Medulla oblongata (tissue), 1 donor: ENCODE data around the gene TNS1.
"Not testable (repeated sequence)": the region's sequence is repeated elsewhere in the genome, so short reads cannot be mapped to it uniquely, and the experiment has no call there.

Experiments used
- DNase-seq: peaks from one replicate; pipeline ENCODE4 v3.0.0-alpha.2; 2015; ENCODE audit errors: extremely low spot score

The TNS1 gene

GRCh38 chr2:217816396-217816869, 186.4 kb downstream of the TNS1 start:
- no peak for DNase-seq

- no peak for DNase-seq
These were observed 189.0 kb downstream of the TNS1 start for GRCh38 chr2:217813828-217814227.

GRCh38 chr2:217812170-217812569, 190.6 kb downstream of the TNS1 start:
- no peak for DNase-seq

- DNase-seq: peak; percentile 27
These were observed 192.5 kb downstream of the TNS1 start for GRCh38 chr2:217810260-217810659.

- DNase-seq: no peak
These were observed 193.1 kb downstream of the TNS1 start for GRCh38 chr2:217809736-217810135.

- DNase-seq: not testable (repeated sequence)
These were observed 193.8 kb downstream of the TNS1 start for GRCh38 chr2:217808967-217809366.

GRCh38 chr2:217808326-217808725, 194.5 kb downstream of the TNS1 start:
- DNase-seq: no peak

GRCh38 chr2:217807753-217808152, 195.0 kb downstream of the TNS1 start:
- no peak for DNase-seq

GRCh38 chr2:217807025-217807424, 195.8 kb downstream of the TNS1 start:
- DNase-seq: no peak

GRCh38 chr2:217806482-217806765, 196.4 kb downstream of the TNS1 start:
- peak; percentile 33 for DNase-seq

- DNase-seq: no peak
These were observed 196.9 kb downstream of the TNS1 start for GRCh38 chr2:217805668-217806481.

- no peak for DNase-seq
These were observed 197.8 kb downstream of the TNS1 start for GRCh38 chr2:217804791-217805667.

- DNase-seq: no peak
These were observed 198.5 kb downstream of the TNS1 start for GRCh38 chr2:217804338-217804737.

- no peak for DNase-seq
These were observed 199.2 kb downstream of the TNS1 start for GRCh38 chr2:217803653-217803960.

- DNase-seq: no peak
These were observed 199.7 kb downstream of the TNS1 start for GRCh38 chr2:217802876-217803652.

- no peak for DNase-seq
These were observed 200.5 kb downstream of the TNS1 start for GRCh38 chr2:217802266-217802665.

GRCh38 chr2:217801711-217802110, 201.1 kb downstream of the TNS1 start:
- no peak for DNase-seq

- no peak for DNase-seq
These were observed 201.7 kb downstream of the TNS1 start for GRCh38 chr2:217801115-217801531.

- no peak for DNase-seq
These were observed 202.2 kb downstream of the TNS1 start for GRCh38 chr2:217800433-217801114.

GRCh38 chr2:217799563-217800432, 203.0 kb downstream of the TNS1 start:
- no peak for DNase-seq
